GM21390 (cell line): Measurements from ENCODE around the gene CAPSL.
A peak's percentile ranks its signal among the peaks of the same experiment; 100 is the strongest.
"Not testable (repeated sequence)": the region's sequence is repeated elsewhere in the genome, so short reads cannot be mapped to it uniquely, and the experiment has no call there.

Experiments used
- ATAC-seq: cut with Tn5 transposase; IDR thresholded peaks from one replicate; pipeline ENCODE4 v1.9.1; 2021; ENCODE audit not compliant: unreplicated experiment

The CAPSL gene

GRCh38 chr5:35938568-35939227, at the start of gene CAPSL:
TSS of gene CAPSL (minus strand) at chr5:35938622. CDS start at chr5:35921120, 17,502 bp downstream.
- no peak for ATAC-seq

- ATAC-seq, result no peak
Observed at GRCh38 chr5:35987776-35988175, 49.4 kb upstream of the CAPSL start.

GRCh38 chr5:35979715-35980114, 41.3 kb upstream of the CAPSL start:
- no peak for ATAC-seq

GRCh38 chr5:35976859-35977258, 38.4 kb upstream of the CAPSL start:
- ATAC-seq, result not testable (repeated sequence)

GRCh38 chr5:35974570-35974969, 36.1 kb upstream of the CAPSL start:
- ATAC-seq, result no peak

- no peak for ATAC-seq
Observed at GRCh38 chr5:35971878-35972210, 33.4 kb upstream of the CAPSL start.

- ATAC-seq, result no peak
Observed at GRCh38 chr5:35971186-35971877, 32.9 kb upstream of the CAPSL start.

GRCh38 chr5:35963381-35963843, 25.0 kb upstream of the CAPSL start:
- no peak for ATAC-seq

- no peak for ATAC-seq
Observed at GRCh38 chr5:35960328-35960727, 21.9 kb upstream of the CAPSL start.

- ATAC-seq, result no peak
Observed at GRCh38 chr5:35956429-35956828, 18.0 kb upstream of the CAPSL start.

GRCh38 chr5:35954175-35954574, 15.8 kb upstream of the CAPSL start:
- ATAC-seq, result no peak

GRCh38 chr5:35947085-35947484, 8.7 kb upstream of the CAPSL start:
- no peak for ATAC-seq

- ATAC-seq, result no peak
Observed at GRCh38 chr5:35939639-35940038, 1.2 kb upstream of the CAPSL start.

GRCh38 chr5:35926389-35927051, 11.9 kb downstream of the CAPSL start:
- ATAC-seq, result peak; percentile 74

GRCh38 chr5:35924950-35925722, 13.3 kb downstream of the CAPSL start:
- ATAC-seq, result peak; percentile 79

GRCh38 chr5:35924122-35924949, 14.1 kb downstream of the CAPSL start:
- ATAC-seq, result no peak

GRCh38 chr5:35922468-35922867, 16.0 kb downstream of the CAPSL start:
- ATAC-seq, result no peak

- ATAC-seq, result no peak
Observed at GRCh38 chr5:35921930-35922329, 16.5 kb downstream of the CAPSL start.

GRCh38 chr5:35920890-35921289, 17.5 kb downstream of the CAPSL start:
- ATAC-seq, result no peak

GRCh38 chr5:35919191-35919590, 19.2 kb downstream of the CAPSL start:
- ATAC-seq, result no peak

- ATAC-seq, result no peak
Observed at GRCh38 chr5:35908814-35909213, 29.6 kb downstream of the CAPSL start.
